SK-N-MC (cell line): ENCODE data around the gene PDLIM4.

Source experiments
- EZH2 ChIP-seq: fragments of 200-600 bp; sonication (generic); IDR thresholded peaks from one replicate; pipeline ENCODE4 v1.6.1; 2017; ENCODE audit warnings: antibody characterized with exemption
- POLR2AphosphoS5 ChIP-seq: IDR thresholded peaks from 2 replicates; pipeline ENCODE4 v1.6.1; 2012; ENCODE audit warnings: mild to moderate bottlenecking, low read depth, low read length, borderline replicate concordance

DNA sequence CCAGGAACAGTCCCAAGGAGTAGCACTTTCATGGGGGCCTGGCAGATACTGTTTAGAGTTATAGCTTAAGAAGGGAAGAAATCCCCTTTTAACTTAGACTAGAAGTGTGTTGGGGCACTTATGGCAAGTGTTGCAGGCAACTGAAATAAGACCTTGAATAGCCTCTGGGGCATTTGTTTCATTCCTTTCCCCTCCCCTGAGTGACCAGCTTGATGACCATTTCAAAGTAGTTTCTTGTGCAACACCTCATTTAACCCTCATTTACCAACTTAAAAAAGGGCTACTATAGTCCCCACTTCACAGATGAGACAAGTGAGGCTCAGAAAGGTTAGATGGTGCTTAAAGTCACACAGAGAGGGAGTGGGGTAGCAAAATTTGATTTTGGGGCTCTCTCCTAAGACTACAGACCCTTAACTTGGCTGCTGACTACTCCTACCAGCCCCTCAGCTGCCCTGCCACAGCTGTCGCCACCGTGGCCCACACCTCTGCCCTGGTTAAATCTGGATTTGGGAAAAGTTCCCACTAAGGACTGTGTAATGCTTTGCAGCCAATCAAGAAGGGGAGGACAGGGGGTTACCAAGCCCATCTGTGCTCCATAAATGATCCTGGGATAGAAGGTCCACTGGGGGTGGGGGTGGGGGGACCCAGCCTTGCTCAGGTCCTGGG is 5.5 kb downstream of the PDLIM4 start:
- TF ChIP-seq EZH2 (no peak), POLR2AphosphoS5 (no peak)
